GM21447 (cell line): ENCODE data around the gene HOXA13.

Source experiments
- ATAC-seq: cut with Tn5 transposase; IDR thresholded peaks from one replicate; pipeline ENCODE4 v1.9.1; 2021; ENCODE audit not compliant: unreplicated experiment

Gene HOXA13

GRCh38 chr7:27208998-27209397 is 9.1 kb upstream of the HOXA13 start:
- no peak for ATAC-seq

GRCh38 chr7:27207348-27207985 is 7.6 kb upstream of the HOXA13 start:
- no peak for ATAC-seq

GRCh38 chr7:27205325-27206280 is 5.7 kb upstream of the HOXA13 start:
- no peak for ATAC-seq

GRCh38 chr7:27204851-27205322 is 5.0 kb upstream of the HOXA13 start:
- ATAC-seq: no peak

DNA sequence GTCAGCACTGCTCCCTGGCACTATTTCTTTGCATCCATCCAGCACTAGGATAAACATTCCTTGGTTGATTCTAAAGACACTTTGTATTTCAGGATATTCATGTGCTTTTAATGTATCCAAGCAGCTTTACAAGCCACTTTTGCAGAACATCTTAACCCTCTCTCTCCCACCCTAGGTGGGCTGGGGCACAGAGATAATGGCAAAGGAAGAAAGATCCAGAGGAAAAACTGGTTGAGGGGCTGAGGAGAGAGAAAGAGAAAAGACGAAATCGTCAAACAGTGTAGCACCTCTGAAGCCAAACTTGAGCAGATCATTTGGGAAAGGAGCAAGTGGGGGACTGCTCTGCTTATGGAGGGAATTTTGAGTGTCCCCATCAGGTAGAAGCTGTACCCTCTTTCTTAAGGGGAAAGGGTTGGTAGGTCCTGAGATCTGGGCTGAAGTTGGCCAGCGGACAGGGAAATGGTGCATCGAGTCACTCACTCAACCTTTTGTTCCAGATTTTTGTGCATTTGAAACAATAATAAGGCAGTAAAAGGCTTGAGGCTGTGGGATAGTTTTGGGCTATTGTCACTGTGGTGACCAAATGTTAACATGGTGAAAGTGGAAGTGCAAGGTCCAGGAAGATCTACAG is 4.2 kb upstream of the HOXA13 start:
- no peak for ATAC-seq

GRCh38 chr7:27203365-27203953 is 3.6 kb upstream of the HOXA13 start:
- no peak for ATAC-seq

GRCh38 chr7:27202862-27203134 is 2.9 kb upstream of the HOXA13 start:
- ATAC-seq: no peak

DNA sequence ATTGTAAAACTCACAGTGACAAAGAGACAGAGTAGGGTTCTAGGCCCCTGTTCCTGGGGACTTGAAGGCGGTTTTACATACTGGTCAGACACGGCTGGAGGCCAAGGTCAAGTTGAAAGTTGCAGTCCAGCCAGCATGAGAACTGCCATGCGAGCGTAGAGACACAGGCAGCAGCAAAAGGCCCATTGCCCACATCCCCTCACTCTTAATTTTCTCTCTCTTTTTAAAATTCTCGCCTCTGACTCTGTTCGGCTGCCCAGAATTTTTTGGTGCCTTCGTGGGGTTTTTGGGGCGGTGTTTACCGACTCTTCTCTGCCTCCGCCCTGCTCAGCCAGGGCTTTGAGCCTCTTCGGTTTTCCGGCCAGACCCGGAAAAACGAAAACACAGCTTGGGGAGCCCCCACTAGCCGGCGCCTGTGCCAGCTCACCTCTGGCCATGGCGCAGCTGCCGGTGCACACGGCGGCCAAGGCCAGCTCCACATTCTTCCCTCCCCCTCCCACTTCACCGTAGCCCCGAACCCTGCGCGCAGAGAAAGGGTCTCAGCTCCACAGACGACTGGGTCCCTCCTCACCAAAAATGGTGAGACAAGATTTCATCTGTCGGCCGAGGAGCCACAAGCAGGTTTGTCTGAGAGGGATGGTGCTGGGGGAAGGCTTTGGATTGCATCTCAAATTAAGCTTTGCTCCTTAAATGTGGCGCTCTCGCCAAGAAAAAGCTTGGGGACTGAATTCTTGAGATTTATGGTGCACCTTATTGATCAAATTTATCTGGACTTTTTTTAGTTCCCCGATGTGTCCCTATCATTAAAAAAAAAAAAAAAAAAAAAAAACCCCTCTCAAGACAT is 2.3 kb upstream of the HOXA13 start:
- no peak for ATAC-seq

DNA sequence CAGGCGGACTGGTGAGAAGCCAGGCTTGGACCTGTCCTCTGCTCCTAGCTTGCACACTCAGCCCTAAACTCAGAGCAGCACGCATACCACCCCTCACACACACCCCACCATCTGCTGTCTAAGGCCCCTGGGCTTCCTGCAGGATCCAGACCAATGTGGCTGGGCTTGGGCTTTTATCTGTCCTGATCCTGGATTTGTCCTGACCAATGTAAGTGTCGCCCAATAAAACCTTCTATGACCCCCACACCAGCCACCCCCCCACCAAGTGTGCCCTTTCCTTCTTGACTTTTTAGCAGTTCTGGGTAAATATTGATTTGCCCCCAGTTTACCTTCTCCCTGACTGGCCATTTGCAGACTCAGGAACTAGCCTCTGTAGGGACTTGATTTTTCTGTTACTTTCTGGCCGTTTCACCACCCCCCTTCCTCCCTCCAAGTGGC is 1.7 kb upstream of the HOXA13 start:
- no peak for ATAC-seq

DNA sequence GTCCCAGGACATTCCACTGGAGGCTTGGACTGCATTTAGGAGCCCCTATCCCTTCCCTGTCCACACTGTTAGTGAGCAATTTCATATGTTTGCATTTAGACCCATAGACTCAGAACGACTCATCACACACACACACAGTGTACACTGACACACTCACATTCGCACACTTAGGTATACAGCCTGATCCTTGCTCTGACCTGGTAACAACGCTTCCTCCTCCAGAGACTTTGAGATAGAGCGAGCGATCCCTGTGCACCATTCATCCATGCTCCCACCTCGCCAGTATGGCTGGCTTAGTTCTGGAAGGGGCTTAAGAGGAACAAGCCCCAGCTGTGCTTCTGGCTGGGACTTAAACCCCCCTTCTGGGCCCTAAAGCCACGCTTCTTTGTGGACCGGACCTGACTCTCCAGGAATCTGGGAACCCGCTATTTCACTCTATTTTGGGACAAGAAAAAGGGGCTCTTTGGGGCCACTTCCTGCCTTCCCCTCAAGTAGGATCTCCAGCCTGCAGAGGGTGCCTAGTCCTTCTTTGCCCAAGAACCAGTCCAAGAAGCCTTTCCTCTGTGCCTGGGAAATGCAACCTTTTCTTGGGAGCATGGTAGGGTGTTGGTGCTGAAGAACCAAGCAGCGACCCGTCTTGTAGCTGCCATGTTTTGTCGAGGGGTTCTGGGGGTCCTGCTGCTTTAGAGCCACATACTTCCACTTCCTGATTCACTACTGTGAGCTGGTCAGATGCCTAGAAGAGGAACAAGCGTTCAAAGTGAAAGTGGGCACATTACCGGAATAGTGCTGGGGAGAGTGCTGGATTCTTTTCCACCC is 1.1 kb upstream of the HOXA13 start:
- no peak for ATAC-seq

GRCh38 chr7:27198871-27199801 is 755 bp downstream of the HOXA13 start:
- ATAC-seq: no peak

- ATAC-seq: no peak
These were observed 1.6 kb downstream of the HOXA13 start for GRCh38 chr7:27198138-27198841.

GRCh38 chr7:27197137-27198042 is 2.5 kb downstream of the HOXA13 start:
- no peak for ATAC-seq

DNA sequence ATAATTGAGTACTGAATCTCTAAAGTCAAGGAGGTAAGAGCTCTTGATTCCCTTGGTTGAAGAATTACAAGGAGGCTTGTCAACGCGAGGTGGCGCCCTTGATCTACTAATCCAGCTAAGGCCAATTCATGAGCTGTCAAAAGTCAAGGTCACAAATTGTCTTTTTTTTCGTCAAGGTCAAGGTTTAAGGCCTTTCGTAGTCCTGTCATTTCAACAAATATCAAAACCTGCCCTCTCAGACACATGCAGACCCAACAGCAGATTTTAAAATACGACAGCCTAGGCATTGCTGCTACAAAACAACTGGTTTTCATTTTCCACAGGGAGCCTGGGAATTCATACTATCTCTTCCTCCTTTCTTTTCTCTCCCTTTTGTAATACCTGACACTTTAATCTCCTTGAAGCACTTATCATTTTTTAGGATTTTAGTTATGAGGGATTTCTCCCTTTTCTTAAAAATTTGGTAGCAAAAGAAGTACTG is 3.6 kb downstream of the HOXA13 start:
- ATAC-seq: no peak

- no peak for ATAC-seq
These were observed 5.1 kb downstream of the HOXA13 start for GRCh38 chr7:27194686-27195379.

GRCh38 chr7:27194002-27194352 is 5.9 kb downstream of the HOXA13 start:
- no peak for ATAC-seq
